Neuronal stem cell (in vitro differentiated cells): ENCODE measurements around the gene PSRC1.

Experiments used
- DNase-seq: peaks from one replicate; pipeline ENCODE4 v3.0.0-alpha.2; 2013; ENCODE audit warnings: low spot score
- H2AFZ ChIP-seq: one replicate; pipeline ENCODE4 v1.6.1; 2013; ENCODE audit warnings: mild to moderate bottlenecking, low read length, inconsistent platforms
- H2AK5ac ChIP-seq: 2 replicates; pipeline ENCODE4 v1.6.1; 2013; ENCODE audit warnings: low read depth, mild to moderate bottlenecking, inconsistent platforms, low read length, moderate library complexity, mixed read lengths
- H2BK120ac ChIP-seq: 2 replicates; pipeline ENCODE4 v1.6.1; 2013; ENCODE audit warnings: low read depth, mild to moderate bottlenecking, inconsistent platforms, low read length, moderate library complexity, mixed read lengths
- H2BK12ac ChIP-seq: one replicate; pipeline ENCODE4 v1.6.1; 2013; ENCODE audit warnings: low read length, inconsistent platforms
- H2BK15ac ChIP-seq: 2 replicates; pipeline ENCODE4 v1.6.1; 2013; ENCODE audit warnings: mild to moderate bottlenecking, low read length, inconsistent platforms, mixed read lengths
- H2BK5ac ChIP-seq: one replicate; pipeline ENCODE4 v1.6.1; 2013; ENCODE audit warnings: inconsistent platforms, mild to moderate bottlenecking, low read length, moderate library complexity
- H3K14ac ChIP-seq: one replicate; pipeline ENCODE4 v1.6.1; 2013; ENCODE audit warnings: low read length, inconsistent platforms
- H3K18ac ChIP-seq: 2 replicates; pipeline ENCODE4 v1.6.1; 2013; ENCODE audit warnings: low read length, inconsistent platforms
- H3K23ac ChIP-seq: 2 replicates; pipeline ENCODE4 v1.6.1; 2013; ENCODE audit warnings: low read depth, mild to moderate bottlenecking, mixed read lengths, low read length, inconsistent platforms; ENCODE audit not compliant: poor library complexity
- H3K27ac ChIP-seq: replicated peaks from 3 replicates; pipeline ENCODE4 v1.5.1; 2013; ENCODE audit warnings: low read length, inconsistent platforms
- H3K27me3 ChIP-seq, 3 experiments: 2 replicates each; pipeline ENCODE4 v1.6.1; 2013; ENCODE audit warnings: low read length in 3 of 3, mild to moderate bottlenecking in 2 of 3, inconsistent platforms in 1 of 3, low read depth in 1 of 3, mixed read lengths in 1 of 3, moderate library complexity in 1 of 3; ENCODE audit not compliant: control insufficient read depth in 3 of 3, insufficient read depth in 3 of 3
- H3K36me3 ChIP-seq, 2 donors: replicated peaks in 1 of 2; 2 replicates each; pipeline ENCODE4 v1.6.1; 2013; ENCODE audit warnings: low read length in 2 of 2; ENCODE audit not compliant: control insufficient read depth in 2 of 2, insufficient read depth in 2 of 2
- H3K4ac ChIP-seq: 2 replicates; pipeline ENCODE4 v1.6.1; 2013; ENCODE audit warnings: inconsistent platforms, mild to moderate bottlenecking, low read length, moderate library complexity
- H3K4me1 ChIP-seq, 2 donors: 1 replicate in 1 of 2; 2 replicates in 1 of 2; pipeline ENCODE4 v1.6.1; 2013; ENCODE audit warnings: low read length in 2 of 2, low read depth in 1 of 2; ENCODE audit not compliant: control insufficient read depth in 2 of 2, insufficient read depth in 1 of 2
- H3K4me2 ChIP-seq: one replicate; pipeline ENCODE4 v1.6.1; 2013; ENCODE audit warnings: mild to moderate bottlenecking, low read length, inconsistent platforms; ENCODE audit not compliant: insufficient read depth, poor library complexity, severe bottlenecking
- H3K4me3 ChIP-seq, 2 donors: 2 replicates each; pipeline ENCODE4 v1.5.1; 2013; ENCODE audit warnings: low read length in 2 of 2, mild to moderate bottlenecking in 2 of 2, inconsistent platforms in 1 of 2, moderate library complexity in 1 of 2
- H3K79me1 ChIP-seq: one replicate; pipeline ENCODE4 v1.6.1; 2013; ENCODE audit warnings: low read depth, mild to moderate bottlenecking, inconsistent platforms, low read length, moderate library complexity
- H3K9ac ChIP-seq: one replicate; pipeline ENCODE4 v1.6.1; 2013; ENCODE audit warnings: mild to moderate bottlenecking, low read depth, low read length, inconsistent platforms; ENCODE audit not compliant: poor library complexity
- H3K9me3 ChIP-seq, 2 donors: replicated peaks in 1 of 2; 2 replicates each; pipeline versions ENCODE3 to v1.6.1; 2013; ENCODE audit warnings: low read length in 2 of 2, mild to moderate bottlenecking in 2 of 2, inconsistent platforms in 1 of 2, low read depth in 1 of 2, mixed read lengths in 1 of 2, moderate library complexity in 1 of 2; ENCODE audit not compliant: control insufficient read depth in 2 of 2, insufficient read depth in 1 of 2
- H4K8ac ChIP-seq: one replicate; pipeline ENCODE4 v1.6.1; 2013; ENCODE audit warnings: low read depth, mild to moderate bottlenecking, inconsistent platforms, low read length, moderate library complexity
- H4K91ac ChIP-seq: one replicate; pipeline ENCODE4 v1.6.1; 2013; ENCODE audit warnings: low read length, low read depth, mild to moderate bottlenecking, inconsistent platforms; ENCODE audit not compliant: poor library complexity
- WGBS, 2 donors: extraction: QIAGEN DNeasy Blood & Tissue Kit; methylation state at CpG; one replicate each; pipeline ENCODE4 v1.1.7; 2013; ENCODE audit warnings: missing lambda C conversion rate in 2 of 2, mixed read lengths in 1 of 2; ENCODE audit not compliant: insufficient read length in 2 of 2, insufficient replicate concordance in 1 of 2; ENCODE audit errors: extremely low coverage in 2 of 2; 5-methylcytosine and 5-hydroxymethylcytosine counted together

Gene PSRC1

DNA sequence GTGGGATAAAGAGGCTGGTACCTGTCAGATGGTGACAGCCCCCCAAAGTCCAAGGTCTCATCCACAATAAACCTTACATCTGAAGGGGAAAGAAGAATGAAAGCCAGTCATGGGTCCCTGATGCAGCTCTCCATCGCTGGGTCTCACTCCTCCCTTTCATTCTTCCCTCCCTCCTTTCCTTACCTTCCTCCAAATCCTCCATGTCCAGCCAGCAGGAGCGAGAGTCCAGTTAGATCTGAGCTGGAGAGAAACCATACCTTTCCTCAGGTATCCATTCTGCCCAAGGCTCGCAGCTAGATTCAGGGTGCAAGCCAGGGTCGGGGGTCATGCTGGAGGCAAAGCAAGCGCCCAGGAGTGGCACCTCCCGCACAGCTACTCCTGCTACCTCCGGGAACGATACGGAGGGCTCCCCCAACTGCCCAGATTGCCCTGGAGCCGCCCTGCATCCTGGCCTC is 421 bp downstream of the PSRC1 start:
- no peaks in the 10 kb centered on the region for H3K9me3 ChIP-seq
- peak overlapping the region; percentile 95 for H2BK5ac ChIP-seq
- H2AFZ ChIP-seq: peak overlapping the region; percentile 90
- peak overlapping the region; percentile 99 for H3K9ac ChIP-seq
- no peak overlapping the region for H2BK120ac ChIP-seq
- peak overlapping the region; percentile 91 for H3K4me2 ChIP-seq
- peak overlapping the region; percentile 86 for H2AK5ac ChIP-seq
- no CpG with 5 or more reads among the region's 10 CpGs for WGBS, 2 donors
- peaks cover 24 to 42% of the 10 kb centered on the region in 2 donors for H3K36me3 ChIP-seq
- H3K23ac ChIP-seq: peak overlapping the region; percentile 92
- H2BK15ac ChIP-seq: no peak overlapping the region
- DNase-seq: no peak
- H3K4me3 ChIP-seq: peak overlapping the region; percentile 94 to 96
- H3K27me3 ChIP-seq: no peaks in the 10 kb centered on the region
- H4K91ac ChIP-seq: no peak overlapping the region
- peak overlapping the region; percentile 98 for H3K18ac ChIP-seq
- H3K14ac ChIP-seq: peak overlapping the region; percentile 99
- no peak overlapping the region for H3K4ac ChIP-seq
- peaks cover 12 to 23% of the 10 kb centered on the region in 2 donors for H3K4me1 ChIP-seq
- peaks cover 15% of the 10 kb centered on the region for H3K79me1 ChIP-seq
- H2BK12ac ChIP-seq: no peak overlapping the region
- no peak overlapping the region for H4K8ac ChIP-seq
- no peak overlapping the region for H3K27ac ChIP-seq

DNA sequence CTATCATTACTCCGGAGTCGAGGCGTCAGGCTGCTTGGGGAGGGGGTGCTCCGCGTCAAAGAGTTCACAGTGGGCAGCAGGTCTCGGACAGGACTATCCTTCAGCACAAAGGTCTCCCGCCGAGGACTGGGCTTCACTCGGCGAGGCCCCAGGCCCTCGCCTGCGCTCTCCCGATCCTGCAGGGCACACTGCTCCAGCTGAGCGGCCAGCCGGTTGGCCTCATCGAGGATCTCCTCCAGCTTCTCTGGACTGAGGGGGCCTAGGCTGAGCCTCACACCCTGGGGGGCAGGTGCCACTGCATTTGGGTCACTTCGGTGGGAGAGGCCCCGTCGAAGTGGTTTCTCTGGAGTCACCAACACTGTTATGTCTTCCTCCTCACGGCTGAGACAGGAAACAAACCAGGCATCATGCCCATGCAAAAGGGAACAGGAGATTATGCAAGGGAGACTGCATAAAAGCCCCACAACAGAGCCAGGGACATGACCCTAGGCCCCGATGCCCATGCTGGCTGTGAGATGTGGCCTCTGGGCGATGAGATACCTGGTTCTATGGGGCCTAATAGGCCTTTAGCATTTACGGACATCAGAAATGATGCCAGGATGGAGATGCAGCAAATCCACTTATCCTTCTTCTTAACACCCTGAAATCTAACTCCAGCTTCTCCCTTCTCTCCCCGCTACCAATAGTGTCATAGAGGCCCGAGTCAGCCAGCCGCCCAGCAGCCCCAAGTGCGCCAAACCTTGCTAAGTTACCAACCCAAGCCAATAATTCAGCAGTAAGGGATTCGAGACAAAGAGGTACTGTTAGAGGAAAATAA is 1.1 kb downstream of the PSRC1 start:
- Histone ChIP-seq H3K36me3 (peaks cover 24 to 43% of the 10 kb centered on the region in 2 donors), H2BK120ac (no peak overlapping the region)

DNA sequence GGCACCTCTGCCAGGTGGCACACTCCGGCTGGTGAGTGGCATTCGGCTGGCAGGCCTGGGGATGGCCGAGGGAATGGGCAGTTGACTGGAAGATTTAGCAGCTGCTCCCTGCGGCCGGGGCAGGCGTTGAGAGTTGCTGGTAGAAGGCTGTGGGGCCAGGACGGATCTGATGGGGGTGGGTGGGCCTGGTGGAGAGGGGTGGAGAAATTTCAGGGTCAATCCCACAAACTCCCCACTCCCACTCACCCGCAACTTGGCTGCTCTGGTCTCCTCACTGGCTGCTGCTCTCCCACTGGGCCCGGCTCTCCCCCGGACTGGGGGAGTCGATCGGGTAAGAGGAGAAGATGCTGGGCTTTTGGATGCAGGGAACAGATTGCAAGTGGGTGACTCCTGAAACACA is 2.1 kb downstream of the PSRC1 start:
- Histone ChIP-seq H2AK5ac (no peak overlapping the region), H2BK120ac (no peak overlapping the region), H3K79me1 (peaks cover 15% of the 10 kb centered on the region), H4K8ac (no peak overlapping the region), H3K4me1 (peaks cover 13 to 26% of the 10 kb centered on the region in 2 donors), H4K91ac (no peak overlapping the region), H3K4me3 (no peak overlapping the region), H3K4ac (no peak overlapping the region), H3K9ac (peak overlapping the region; percentile 15), H2BK12ac (no peak overlapping the region), H2BK5ac (no peak overlapping the region), H3K9me3 (no peaks in the 10 kb centered on the region), H3K36me3 (peaks cover 25 to 46% of the 10 kb centered on the region in 2 donors), H2BK15ac (no peak overlapping the region), H3K18ac (no peak overlapping the region), H3K27me3 (no peaks in the 10 kb centered on the region), H3K27ac (no peak overlapping the region), H3K14ac (no peak overlapping the region), H3K23ac (no peak overlapping the region), H2AFZ (no peak overlapping the region), H3K4me2 (no peak overlapping the region)
- no peak for DNase-seq
- no CpG with 5 or more reads among the region's 12 CpGs for WGBS, 2 donors

More for the DNA sequence above, 1.1 kb downstream of the PSRC1 start:
- DNase-seq: no peak
- Histone ChIP-seq H3K14ac (no peak overlapping the region), H4K91ac (no peak overlapping the region), H3K4me3 (peak overlapping the region; percentile 94 to 96), H3K27ac (no peak overlapping the region), H4K8ac (no peak overlapping the region), H3K79me1 (peaks cover 15% of the 10 kb centered on the region), H3K9me3 (no peaks in the 10 kb centered on the region), H3K4me1 (peaks cover 13 to 26% of the 10 kb centered on the region in 2 donors), H3K18ac (no peak overlapping the region), H2BK5ac (peak overlapping the region; percentile 95), H3K23ac (peak overlapping the region; percentile 35), H3K4me2 (peak overlapping the region; percentile 91), H3K9ac (peak overlapping the region; percentile 60), H2BK15ac (no peak overlapping the region), H2BK12ac (no peak overlapping the region), H2AFZ (peak overlapping the region; percentile 90), H3K4ac (no peak overlapping the region), H3K27me3 (no peaks in the 10 kb centered on the region), H2AK5ac (peak overlapping the region; percentile 61)
- WGBS, 2 donors: no CpG with 5 or more reads among the region's 28 CpGs

DNA sequence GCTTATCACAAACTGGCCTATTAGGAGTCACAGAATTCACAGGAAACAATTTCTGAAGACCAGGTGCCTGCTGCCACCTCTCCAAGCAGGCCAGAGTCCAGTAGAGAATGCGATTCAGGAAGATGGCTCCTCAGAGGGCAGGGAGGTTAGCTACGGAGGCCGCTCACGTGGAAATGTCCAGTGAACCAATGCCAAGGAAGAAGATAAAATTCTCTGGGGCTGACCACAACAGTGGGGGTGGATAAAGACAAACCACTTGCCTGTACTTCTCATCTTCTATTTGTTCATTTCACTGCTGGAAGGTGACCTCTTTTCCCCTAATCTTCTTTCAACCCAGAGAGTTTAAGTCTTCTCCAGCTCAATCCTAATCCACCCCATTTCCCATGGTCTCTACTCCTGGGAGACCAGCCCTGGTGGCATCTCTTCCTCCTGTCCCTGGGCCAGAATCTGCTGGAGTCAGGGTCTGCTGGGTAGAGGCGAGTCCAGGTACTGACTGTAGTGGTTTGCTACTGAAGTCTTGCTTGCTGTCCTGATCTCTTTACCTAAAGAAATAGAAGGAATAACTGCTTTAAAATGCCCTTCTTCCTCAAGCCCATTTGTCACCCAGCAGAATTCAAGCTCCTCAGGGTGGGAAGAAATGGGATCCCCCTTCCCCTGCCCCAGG is 3.2 kb downstream of the PSRC1 start:
- no peak for DNase-seq
- Histone ChIP-seq H3K9ac (no peak overlapping the region), H3K27ac (no peak overlapping the region), H3K23ac (no peak overlapping the region), H3K18ac (no peak overlapping the region), H3K36me3 (peaks cover 26 to 58% of the 10 kb centered on the region in 2 donors), H2BK5ac (no peak overlapping the region), H3K4me2 (no peak overlapping the region), H2BK15ac (no peak overlapping the region), H3K4me1 (peaks cover 13 to 22% of the 10 kb centered on the region in 2 donors), H4K91ac (no peak overlapping the region), H3K4me3 (no peak overlapping the region), H4K8ac (no peak overlapping the region), H3K14ac (no peak overlapping the region), H2BK120ac (no peak overlapping the region), H3K27me3 (no peaks in the 10 kb centered on the region), H3K79me1 (peaks cover 15% of the 10 kb centered on the region), H2AFZ (no peak overlapping the region), H2AK5ac (no peak overlapping the region), H3K4ac (no peak overlapping the region), H3K9me3 (no peaks in the 10 kb centered on the region), H2BK12ac (no peak overlapping the region)
- WGBS, 2 donors: no CpG with 5 or more reads among the region's 5 CpGs
